ENCODE data around the gene ZNF579.
A peak's percentile ranks its signal among the peaks of the same experiment; 100 is the strongest.

ZNF579 gene

GRCh38 chr19:55611300-55611982 is 30.8 kb upstream of the ZNF579 start:
- no peak for DNase-seq

- DNase-seq, result no peak
Observed at GRCh38 chr19:55609326-55609725, 28.7 kb upstream of the ZNF579 start.

GRCh38 chr19:55606817-55607216 is 26.2 kb upstream of the ZNF579 start:
- DNase-seq, result no peak

GRCh38 chr19:55606471-55606787 is 25.8 kb upstream of the ZNF579 start:
- DNase-seq, result no peak

- DNase-seq, result peak; percentile 92
Observed at GRCh38 chr19:55605637-55606470, 25.2 kb upstream of the ZNF579 start, which contains the start of gene ZNF865. Gene ZNF865 (plus strand): TSS chr19:55605647. CDS start chr19:55613619, 7,972 bp downstream.

- DNase-seq, result peak; percentile 99
Observed at GRCh38 chr19:55605207-55605636, 24.6 kb upstream of the ZNF579 start.

- peak; percentile 66 for DNase-seq
Observed at GRCh38 chr19:55603581-55604292, 23.1 kb upstream of the ZNF579 start.

- no peak for DNase-seq
Observed at GRCh38 chr19:55603115-55603514, 22.5 kb upstream of the ZNF579 start.

- DNase-seq, result no peak
Observed at GRCh38 chr19:55602104-55603001, 21.7 kb upstream of the ZNF579 start.

GRCh38 chr19:55601084-55601483 is 20.4 kb upstream of the ZNF579 start:
- peak; percentile 29 for DNase-seq

- no peak for DNase-seq
Observed at GRCh38 chr19:55600662-55601028, 20.0 kb upstream of the ZNF579 start.

- peak; percentile 95 for DNase-seq
Observed at GRCh38 chr19:55599842-55600661, 19.4 kb upstream of the ZNF579 start, which contains the start of gene ZNF524. Gene ZNF524 (plus strand): TSS chr19:55600288. CDS start chr19:55602113, 1,825 bp downstream.

GRCh38 chr19:55599468-55599841 is 18.8 kb upstream of the ZNF579 start, which contains the start of gene FIZ1:
Gene FIZ1 (minus strand): TSS chr19:55599517. CDS start chr19:55597865, 1,652 bp downstream.
- peak; percentile 100 for DNase-seq

GRCh38 chr19:55598719-55599467 is 18.2 kb upstream of the ZNF579 start:
- peak; percentile 97 for DNase-seq

- no peak for DNase-seq
Observed at GRCh38 chr19:55598034-55598433, 17.4 kb upstream of the ZNF579 start.

- DNase-seq, result no peak
Observed at GRCh38 chr19:55597501-55597921, 16.9 kb upstream of the ZNF579 start.

GRCh38 chr19:55596304-55596703 is 15.7 kb upstream of the ZNF579 start:
- no peak for DNase-seq

GRCh38 chr19:55594996-55595545 is 14.4 kb upstream of the ZNF579 start:
- DNase-seq, result no peak

GRCh38 chr19:55593096-55593772 is 12.6 kb upstream of the ZNF579 start:
- no peak for DNase-seq

All from hematopoietic multipotent progenitor cell treated with erythropoietin and hydrocortisone succinate and interleukin-3 and kit ligand, for 6 days (in vitro differentiated cells).